Prostate gland (tissue), 2 donors: ENCODE measurements around the gene DPEP2.

ENCODE experiments used
- CTCF ChIP-seq, 4 experiments: fragments of 200-600 bp in 2 of 4; fragments of 450-650 bp in 2 of 4; sonication (generic) in 2 of 4; IDR thresholded peaks; 1 replicate in 3 of 4; 2 replicates in 1 of 4; pipeline ENCODE4 v1.5.1; 2016 to 2019; ENCODE audit warnings: antibody characterized with exemption in 4 of 4, mild to moderate bottlenecking in 2 of 4, moderate library complexity in 2 of 4
- POLR2A ChIP-seq: fragments of 450-650 bp; IDR thresholded peaks from one replicate; pipeline ENCODE4 v1.6.1; 2016; ENCODE audit warnings: antibody characterized with exemption, mild to moderate bottlenecking

DNA sequence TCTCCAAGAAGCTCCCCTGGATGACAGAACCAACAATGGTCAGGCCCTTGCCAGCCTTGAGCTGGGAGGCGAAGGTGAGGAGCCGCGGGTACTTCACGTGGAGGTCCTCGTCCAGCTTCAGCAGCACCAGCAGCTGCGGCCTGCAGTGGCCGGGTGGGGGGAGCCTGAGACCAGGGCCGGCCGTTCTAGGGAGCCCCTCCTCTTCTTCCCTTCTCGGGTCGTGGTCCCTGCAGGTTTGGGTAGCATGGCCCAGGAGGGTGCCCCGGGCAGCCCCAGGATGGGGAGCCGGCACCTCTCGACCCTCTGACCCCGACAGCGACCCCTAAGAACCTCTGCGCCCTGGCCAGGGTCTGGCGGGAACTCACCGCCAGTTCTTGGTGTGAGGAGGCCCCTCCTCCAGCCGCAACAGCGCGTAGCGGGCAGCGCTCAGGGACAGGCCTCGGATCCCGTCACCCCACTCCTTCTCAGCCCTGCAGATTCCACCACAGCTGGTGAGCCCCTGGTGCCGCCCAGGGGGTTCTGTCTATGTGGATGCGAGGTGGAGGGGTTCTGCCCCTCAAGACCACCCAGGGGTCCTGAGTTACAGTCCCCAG, 52.2 kb downstream of the DPEP2 start:
- TF ChIP-seq CTCF (IDR thresholded peaks at IDR 0.05), result no peak
- TF ChIP-seq POLR2A, result no peak
